Cerebellar nuclear complex (tissue), 1 donor: Measurements from ENCODE around the gene DHX58.

Experiments
- DNase-seq, 2 experiments: peaks; one replicate each; lab custom pipeline; 2025; lab: John Stamatoyannopoulos, UW

DHX58 gene

DNA sequence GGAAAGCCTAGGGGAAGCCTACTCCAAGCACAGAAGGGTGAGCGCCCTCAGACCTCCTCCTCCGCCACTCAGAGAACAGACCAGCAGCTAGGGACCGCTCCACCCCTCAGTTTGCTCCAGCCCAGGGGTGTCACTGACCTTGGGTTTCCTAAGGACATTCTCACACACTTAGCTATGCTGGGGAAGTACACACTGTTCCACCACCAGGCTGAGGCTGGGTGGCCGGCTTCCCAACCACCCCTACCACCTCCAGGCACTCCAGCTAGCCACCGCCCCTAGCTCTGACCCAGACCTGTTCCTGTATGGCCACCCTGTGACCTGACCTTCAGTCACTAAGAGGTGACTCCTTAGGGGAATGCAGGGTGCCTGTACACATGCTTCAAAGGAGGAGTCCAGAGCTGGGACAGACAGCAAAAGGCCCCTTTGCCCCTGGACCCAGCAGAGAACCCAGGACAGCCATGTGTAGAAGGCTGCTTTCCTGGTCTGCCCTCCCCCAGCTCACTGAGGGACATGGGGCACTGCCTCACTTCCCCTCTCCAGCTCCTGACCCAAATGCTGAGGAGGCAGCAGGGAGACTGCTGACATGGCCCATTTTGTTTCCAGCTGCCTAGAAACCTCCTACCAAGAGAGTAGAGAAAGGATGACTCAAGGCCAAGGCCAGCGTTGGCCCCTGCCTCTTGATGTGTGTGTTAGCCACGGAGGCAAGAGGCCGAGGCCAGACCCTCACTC, 16.8 kb upstream of the DHX58 start:
- DNase-seq: no peak

DNA sequence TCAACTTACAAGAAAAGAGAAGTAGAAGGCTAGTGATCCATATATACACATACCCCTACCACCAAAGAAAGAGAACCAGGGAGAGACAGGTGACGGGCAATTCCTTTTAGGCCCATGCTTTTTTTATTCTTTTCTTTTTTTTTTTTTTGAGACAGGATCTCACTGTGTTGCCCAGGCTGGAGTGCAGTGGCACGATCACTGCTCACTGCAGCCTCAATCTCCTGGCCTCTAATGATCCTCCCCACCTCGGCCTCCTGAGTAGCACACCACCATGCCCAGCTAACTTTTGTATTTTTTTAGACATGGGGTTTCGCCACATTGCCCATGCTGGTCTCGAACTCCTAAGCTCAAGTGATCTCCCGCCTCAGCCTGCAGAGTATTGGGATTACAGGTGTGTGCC, 14.9 kb upstream of the DHX58 start:
- no peak for DNase-seq

DNA sequence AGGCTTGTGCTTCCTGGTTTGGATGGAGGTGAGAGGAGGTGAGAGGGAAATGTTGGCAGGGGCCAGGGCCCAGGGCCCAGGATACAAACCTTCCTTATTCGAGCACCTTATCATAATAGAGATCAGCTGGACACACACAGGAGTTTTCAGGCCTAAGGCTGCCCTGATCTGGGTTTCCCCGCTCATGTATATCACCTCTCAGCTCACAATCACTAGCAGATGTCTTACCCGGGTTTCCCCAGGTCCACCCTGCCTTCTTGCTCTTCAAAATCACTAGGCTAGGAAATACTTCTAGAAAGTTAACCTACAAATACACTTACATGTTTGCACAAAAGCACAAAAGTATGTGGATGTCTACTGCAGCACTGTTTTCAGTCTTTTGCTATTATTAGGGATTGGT, 14.3 kb upstream of the DHX58 start:
- no peak for DNase-seq

DNA sequence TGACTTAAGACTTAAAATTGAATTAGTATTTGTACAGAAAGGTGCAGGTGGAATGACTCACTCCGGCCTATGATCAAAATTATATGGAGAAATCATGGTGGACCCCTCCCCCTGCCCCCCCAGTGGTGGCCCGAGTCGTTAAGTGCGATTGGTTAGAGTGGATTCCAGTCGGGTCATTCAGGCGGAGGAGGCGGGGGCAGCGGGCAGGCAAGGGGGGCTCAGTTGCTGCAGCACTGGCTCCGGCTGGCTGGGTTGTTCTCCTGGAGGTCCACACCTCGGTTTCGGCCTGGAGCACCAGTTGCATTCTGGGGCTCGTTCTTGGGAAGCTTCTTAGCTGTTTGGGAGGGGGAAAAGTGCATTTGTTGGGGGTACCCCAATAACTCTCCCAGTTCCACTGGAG, 13.1 kb upstream of the DHX58 start:
- DNase-seq: no peak

DNA sequence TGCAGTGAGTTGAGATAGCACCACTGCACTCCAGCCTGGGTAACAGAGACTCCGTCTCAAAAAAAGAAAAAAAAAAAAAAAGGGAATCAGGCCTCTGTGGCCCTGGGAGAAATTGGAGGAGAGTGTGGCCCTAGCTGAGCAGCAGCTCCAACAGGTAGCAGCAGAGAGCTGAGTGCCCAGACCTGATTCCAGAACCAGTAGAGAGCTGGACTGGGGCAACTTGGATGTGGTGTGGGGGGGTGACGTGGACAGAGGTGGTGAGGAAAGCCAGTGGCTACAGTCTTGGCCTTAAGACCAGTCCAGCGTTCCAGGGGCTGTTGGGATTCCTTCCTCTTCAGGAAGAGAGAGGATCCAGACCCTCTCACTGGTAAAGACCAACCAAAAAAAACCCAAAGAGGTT, 11.7 kb upstream of the DHX58 start:
- DNase-seq: no peak

DNA sequence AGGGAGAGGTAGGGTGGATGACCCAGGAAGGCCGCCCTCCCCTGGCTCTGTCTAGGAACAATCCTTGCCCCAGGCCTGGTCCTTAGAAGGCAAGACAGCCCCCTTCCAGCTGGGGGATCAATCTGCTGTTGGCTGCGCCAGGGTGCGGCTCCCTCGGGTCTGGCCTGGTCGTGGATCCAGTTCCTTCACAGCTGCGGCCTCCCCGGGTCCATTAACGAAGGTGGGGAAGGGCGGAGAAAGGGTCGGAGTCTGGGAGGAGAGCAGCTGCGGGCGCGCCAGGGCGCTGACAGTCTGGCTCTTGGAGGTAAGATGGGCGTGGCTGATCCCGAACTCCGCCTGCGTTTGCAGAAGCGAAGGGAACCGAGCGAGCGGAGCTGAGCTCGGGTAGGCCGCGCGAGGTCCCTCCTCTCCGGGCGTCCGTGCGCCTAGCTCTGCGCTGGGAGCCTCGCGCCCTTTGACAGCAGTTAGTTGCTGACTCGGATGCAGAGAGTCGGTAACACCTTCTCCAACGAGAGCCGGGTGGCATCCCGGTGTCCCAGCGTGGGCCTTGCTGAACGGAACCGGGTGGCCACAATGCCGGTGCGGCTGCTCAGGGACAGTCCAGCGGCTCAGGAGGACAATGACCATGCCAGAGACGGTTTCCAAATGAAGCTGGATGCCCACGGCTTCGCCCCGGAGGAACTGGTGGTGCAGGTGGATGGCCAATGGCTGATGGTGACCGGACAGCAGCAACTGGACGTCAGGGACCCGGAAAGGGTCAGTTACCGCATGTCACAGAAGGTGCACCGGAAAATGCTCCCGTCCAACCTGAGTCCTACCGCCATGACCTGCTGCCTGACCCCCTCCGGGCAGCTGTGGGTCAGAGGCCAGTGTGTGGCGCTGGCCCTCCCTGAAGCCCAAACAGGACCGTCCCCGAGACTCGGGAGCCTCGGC, 10.1 kb upstream of the DHX58 start, which contains the start of gene HSPB9:
Gene HSPB9 (plus strand): TSS at position 434 of the 933 bp plus-strand sequence. CDS start 47 bp downstream, at position 481.
- no peak for DNase-seq

DNA sequence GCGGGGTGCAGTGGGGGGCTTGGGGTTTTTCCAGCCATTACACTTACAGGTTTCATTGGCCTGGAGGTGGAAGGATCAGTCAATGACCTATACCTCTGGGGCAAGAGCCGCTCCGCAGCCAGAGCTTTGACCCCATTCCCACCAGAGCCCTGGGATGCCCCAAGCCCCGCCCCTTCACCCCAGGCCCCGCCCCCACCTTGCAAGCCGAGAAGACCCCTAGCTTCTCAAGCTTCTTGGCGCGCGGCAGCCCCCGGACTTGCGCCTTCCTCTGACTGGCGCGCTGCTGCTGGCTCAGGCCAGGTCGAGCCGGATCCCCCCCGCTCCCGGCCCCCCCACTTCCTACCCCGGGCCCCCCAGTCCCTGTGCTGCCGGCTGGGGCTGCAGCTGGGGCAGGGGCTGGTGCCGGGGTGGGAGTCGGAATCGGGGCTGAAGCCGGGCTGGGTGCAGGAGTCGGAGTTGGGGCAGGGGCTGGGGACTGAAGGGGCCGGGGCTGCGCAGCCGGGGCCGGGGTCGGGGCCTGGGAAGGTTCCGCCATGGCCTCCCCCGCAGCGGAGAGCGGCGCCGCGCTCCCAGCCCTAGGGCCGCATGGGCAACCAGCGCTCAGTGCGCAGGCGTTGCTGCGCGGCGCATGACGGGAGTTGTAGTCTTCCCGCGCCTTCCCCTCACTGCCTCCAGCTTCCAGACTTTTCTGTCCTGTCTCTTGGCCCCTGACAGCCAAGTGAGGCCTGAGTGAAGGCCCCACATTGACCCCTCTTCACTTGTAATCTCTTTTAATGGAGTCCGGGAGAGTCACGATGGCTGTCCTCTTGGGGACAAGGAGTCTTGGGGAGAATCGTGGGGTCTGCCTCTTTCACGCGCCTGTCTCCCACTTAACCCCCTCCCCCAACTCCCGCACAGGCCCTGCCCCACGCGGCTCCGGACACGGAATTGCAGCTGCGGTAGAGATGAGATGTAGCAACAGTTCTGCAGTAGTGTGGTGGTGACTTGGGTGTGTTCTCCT, 8.6 kb upstream of the DHX58 start, which contains the start of gene KAT2A:
Gene KAT2A (minus strand): TSS at position 598 of the 1,000 bp plus-strand sequence. CDS start 63 bp downstream, at position 535.
- DNase-seq: peak in 1 of 2 experiments; percentile 50

DNA sequence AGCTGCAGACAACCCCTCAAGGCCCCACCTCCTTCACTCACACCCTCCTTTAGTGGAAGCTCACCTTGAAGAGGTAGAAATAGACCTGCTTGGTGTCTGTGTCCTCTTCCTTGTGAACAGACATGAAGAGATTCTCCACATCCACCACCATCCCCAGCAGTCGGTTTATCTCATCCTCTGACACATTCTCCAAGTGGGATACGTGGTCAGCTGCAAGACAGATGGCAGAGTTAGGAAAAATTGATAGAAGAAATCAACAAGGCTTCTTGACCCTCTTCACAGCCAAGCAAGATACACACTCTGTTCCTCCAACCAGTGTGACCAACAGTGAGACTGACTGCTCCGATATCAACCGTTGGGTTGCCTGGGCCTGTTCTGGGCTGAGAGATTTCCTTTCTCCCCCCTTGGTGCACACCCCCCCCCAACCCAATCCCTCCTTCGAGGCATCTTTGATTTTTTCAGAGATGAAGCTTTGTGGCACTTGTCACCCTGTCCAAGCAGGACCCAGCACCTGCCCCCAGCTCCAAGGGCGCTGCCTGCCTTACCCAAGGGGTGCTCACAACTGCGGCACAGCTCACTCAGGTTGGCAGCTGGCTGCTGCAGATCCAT, 7.8 kb upstream of the DHX58 start:
- no peak for DNase-seq

DNA sequence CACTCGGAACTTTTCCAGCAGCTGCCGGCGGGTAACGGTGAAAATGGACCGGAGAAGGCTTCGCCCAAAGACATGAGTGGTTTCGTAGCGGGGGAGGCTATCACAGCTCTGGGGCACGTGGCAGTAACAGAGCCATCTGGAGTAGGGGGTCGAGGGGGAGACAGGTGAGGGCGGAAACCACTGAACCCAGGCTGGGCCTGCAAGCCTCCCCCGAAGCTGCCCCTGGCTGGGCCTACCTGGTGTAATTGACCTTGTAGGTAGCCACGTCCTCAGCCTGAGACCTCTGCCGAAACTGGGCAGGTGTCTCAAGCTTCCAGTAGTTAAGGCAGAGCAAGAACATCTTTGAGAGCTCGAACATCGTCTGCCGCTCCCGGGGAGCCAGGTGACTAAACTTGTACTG, 6.8 kb upstream of the DHX58 start:
- no peak for DNase-seq

DNA sequence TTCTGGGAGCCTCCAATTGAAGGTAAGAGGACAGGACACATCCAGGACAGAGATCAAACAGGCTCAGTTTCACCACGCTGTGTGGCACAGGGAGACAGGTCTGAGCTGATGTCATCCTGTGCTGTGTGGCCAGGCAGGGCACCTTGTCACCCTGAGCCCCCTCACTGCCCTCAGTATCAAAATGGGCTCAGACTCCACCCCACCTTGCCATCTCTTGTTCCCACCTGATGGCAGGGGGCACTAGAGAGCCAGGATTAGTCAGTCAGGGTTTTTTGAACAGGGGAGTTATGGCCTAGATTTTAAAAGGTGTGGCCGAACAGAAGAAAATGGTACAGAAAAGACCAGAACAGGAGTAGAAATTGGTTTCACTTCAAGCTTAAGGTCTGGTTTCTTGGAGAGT, 6.0 kb upstream of the DHX58 start:
- DNase-seq: no peak

DNA sequence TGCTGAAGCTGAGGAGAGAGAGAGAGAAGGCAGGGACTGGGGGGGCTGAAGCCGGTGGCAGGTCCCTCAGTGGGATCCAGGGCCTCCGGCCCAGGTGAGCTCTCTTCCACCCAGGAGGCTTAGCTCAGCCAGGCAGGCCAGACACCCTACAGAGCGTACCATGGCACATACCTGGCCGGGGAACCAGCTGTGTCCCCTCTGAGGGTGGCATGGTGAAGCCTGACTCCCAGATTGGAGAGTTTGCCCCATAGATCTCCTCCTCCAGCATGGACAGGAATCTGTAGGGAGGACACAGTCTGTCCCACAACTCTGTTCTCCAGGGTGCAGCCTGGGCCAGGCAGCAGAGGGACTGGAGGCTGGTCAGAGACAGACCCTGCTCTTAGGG, 5.6 kb upstream of the DHX58 start:
- DNase-seq: no peak

DNA sequence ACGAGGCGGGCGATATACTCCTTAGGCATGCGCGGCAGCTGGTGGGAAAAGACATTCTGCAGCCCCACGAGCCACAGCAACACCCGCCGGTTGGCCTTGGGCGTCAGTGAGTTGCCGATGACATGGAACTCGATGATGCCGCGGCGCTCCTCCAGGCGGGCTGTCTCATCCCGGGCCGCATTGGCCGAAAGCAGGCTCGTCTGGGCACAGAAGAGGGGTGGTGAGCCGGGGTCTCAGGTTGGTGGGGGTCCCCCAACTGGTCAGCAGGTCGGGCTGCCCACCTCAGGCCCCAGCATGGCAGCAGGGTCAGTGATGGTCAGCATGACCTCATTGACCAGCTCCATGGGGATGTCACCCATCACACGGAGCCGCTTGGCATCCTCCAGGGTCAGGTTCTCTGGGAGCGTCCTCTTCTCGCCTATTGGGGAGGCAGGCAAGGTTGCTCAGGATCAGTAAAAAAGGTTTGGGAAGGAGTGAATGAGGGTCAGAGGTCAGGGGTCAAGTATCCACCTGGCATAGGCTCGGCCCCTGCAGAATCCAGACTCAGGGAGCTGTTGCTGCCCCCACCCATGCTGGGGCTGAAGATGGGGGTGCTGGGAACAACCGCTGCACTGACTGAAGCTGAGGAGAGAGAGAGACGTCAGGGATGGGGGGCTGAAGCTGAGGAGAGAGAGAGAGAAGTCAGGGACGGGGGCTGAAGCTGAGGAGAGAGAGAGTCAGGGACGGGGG, 5.0 kb upstream of the DHX58 start:
- DNase-seq: no peak

DNA sequence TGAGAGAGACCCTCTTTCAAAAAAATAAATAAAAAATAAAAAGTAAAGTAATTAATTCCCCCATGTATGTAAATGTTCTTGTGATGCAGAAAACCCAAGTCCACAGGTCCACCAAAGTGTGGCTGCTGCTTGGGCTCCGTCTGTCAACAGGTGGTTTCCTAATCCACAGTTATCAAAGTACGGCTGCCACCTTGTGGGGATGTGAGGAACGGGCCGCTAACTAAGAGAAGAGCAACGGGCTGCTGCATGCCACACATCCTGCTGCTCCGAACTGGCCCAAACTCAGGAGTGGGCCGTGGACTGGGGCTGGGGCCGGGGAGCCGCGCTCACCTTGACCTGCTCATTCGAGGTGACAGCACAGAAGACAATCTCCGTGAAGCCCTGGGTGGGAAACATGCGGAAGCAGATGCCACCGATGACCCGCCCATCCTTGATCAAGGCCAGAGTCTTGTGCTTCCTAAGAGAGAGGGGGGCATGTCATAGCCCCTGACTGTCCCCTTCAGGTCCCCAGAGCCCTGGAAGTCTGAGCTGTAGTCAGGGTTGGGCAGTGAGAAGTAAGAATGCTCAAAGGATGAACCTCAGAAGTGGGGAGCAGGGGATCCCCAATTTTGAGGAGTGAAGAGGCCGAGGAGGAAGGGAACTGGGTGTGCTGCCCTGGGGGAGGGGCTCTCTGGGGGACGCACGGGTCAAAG, 4.3 kb upstream of the DHX58 start:
- peak in 1 of 2 experiments; percentile 40 for DNase-seq

DNA sequence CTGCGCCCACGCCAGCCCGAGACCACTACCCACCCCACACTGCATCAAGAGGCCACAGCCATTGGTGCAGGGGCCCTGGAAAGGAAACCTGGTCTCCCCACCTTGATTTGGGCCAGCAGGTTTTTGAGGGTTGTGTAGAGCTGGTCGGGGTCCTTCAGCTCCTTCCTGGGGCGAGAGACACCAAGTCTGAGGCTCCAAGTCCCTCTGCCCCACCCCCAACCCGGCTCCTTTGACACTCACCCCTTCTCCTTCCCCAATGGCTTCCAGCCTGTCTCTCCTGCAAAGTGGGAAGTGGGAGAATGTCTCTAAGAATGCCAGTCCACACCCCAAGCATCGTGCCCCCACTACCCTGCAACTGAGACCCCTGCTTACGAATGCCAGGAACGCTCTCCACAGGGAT, 1.6 kb upstream of the DHX58 start:
- no peak for DNase-seq

DNA sequence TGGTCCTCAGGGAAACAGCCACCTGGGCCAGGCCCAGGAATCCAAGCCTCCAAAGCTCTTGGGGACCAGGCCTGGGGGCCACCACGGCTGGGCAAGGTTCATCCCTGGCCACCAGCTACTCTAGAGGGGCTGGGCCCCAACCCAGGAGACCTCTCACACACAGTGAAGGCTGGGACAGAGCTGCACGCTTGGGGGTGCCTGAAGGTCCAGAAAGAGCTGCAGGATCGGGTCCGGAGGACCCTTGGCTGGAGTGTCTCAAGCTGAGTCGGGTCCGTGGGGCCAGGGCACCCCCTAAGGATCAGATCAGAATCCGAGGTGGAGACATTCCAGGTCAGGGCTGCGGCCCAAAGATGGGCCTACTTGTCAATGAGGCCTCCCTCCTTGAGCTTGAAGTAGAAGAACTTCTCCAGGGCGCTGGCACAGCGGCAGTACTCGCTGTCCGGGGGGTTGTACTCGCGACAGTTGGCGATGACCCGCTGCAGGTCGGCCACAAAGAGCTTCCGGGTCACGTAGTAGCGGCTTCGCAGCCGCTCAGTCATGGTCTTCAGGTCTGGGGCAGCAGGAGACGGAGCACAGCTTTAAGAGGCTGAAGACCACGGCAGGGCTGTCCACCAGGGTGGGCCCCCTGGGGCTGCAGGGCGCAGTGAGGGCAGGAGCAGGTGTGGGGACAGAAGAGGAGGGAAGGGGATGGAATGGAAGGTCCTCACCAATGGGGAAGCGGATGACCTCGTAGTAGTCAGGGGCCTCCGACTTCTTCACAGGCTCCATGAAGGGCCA, 967 bp upstream of the DHX58 start:
- DNase-seq: no peak

DNA sequence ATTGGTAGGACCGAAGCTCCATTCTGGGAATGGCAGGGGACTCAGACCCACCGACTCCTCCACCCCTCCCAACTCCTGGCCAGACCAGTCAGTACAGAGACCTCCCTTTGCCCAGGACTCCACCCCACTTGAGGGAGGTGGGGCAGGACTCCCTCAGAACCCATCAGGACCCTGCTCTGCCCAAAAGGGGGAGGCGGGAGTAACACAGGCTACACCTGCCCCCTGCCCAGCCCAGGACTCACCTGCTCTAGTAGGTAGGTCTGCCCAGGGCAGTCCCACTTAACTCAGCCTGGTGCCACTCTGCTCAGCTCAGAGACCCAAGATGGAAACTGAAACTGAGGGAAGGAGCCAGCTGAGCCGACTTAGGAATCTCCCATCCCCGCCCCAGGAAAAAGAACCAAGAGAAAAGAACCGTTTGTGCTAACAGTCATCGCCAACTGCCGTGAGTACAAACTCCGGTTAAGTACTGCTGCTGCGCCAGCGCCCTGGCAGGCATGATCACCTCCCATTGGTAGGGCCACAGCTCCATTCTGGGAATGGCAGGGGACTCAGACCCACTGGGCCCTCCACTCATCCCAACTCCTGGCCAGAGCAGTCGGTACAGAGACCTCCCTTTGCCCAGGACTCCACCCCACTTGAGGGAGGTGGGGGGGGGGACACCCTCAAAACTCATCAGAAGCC, 503 bp downstream of the DHX58 start:
- DNase-seq: no peak

DNA sequence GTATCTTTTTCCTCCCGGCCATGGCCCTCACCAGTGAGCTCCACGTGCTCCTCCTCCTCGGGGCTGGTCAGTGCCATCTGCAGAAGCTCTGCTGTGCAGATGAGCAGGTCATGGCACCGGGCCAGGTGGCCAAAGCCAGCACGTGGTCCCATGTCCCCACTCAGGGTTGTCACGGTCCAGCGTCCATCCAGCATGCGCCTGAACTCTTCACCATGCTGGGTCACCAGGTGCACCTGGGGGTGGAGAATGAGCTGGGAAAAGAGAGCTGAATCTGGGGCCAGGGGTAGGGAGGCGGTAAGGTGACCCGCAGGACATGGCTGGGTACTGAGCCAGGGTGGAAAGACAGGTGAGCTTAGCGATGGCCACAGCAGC, 1.3 kb downstream of the DHX58 start:
- DNase-seq: no peak
